HG03039 (cell line): ENCODE data around the gene PDC.
"Not testable (repeated sequence)": the region's sequence is repeated elsewhere in the genome, so short reads cannot be mapped to it uniquely, and the experiment has no call there.

Experiments used
- ATAC-seq: cut with Tn5 transposase; IDR thresholded peaks from one replicate; pipeline ENCODE4 v1.9.1; 2021; ENCODE audit warnings: mild to moderate bottlenecking, moderate library complexity; ENCODE audit not compliant: unreplicated experiment

Gene PDC

DNA sequence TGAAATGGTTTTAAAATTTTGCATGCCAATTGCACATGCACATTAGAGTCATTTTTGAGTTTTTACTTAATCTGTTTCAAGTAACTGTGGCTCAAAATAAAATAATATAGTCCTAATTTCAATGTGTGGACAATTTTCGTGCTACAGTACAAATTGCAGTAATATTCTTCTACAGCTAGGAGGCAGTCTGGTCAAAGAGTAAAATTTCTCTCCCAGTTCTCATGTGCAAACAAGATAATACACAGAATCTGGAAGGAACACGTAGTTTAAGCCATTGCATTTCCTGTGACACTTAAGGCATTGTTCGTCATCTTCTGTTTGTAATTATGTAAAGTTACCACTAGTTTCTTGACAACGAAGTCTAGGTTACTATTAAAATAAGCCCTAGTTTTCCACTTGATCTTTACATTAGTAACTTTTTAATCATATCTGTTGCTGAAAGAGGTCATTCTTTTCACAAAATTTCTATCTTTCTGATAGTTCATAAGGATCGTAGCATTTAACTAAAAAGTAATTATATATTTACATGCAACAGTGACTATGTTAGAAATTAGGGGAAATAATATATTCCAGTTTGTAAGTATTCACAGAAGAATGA lies 56.4 kb downstream of the PDC start:
- ATAC-seq, result no peak

DNA sequence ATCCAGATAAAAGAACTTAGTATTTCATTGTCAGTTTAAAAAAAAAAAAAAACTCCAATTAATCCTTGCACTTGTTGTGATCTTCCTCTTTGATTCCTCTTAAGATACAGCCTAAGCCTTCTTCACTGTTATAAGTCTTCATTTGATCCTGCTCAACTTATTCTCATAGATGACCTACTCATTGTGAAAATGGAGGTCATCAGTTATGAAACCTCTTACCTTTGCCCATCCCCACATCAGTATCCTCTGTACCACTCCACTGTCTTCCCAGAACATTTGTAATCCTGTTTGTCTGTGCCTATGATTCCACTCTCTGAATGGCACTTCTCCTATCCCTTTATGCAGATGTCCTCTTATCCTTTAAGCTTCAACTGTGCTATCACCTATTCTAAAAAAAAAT lies 57.3 kb downstream of the PDC start:
- no peak for ATAC-seq

DNA sequence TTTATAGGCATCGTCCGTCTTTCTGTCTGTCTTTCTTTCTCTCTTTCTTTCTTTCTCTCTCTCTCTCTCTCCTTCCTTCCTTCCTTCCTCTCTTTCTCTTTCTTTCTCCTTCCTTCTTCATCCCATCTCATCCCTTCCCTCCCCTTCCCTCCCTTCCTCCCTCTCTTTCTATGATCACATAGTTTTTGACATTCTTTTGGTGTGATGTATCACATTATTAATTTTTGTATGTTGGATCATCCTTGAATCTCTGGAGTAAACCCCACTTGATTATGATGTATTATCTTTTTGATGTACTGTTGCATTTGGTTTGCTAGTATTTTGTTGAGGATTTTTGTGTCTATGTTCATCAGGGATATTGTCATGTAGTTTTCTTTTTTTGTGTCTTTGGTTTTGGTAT lies 59.5 kb downstream of the PDC start:
- not testable (repeated sequence) for ATAC-seq
